GM21619 (cell line): ENCODE results near the gene ICE2.

Experiments
- ATAC-seq: cut with Tn5 transposase; IDR thresholded peaks from one replicate; pipeline ENCODE4 v1.9.1; 2021; ENCODE audit not compliant: unreplicated experiment

ICE2 gene

GRCh38 chr15:60457985-60458384 lies 21.0 kb downstream of the ICE2 start:
- ATAC-seq = no peak

GRCh38 chr15:60454824-60455223 lies 24.1 kb downstream of the ICE2 start:
- ATAC-seq = no peak

- no peak for ATAC-seq
Observed at GRCh38 chr15:60448668-60449360, 30.1 kb downstream of the ICE2 start.

- ATAC-seq = no peak
Observed at GRCh38 chr15:60444289-60444912, 34.5 kb downstream of the ICE2 start.

GRCh38 chr15:60442763-60443162 lies 36.2 kb downstream of the ICE2 start:
- no peak for ATAC-seq

- no peak for ATAC-seq
Observed at GRCh38 chr15:60442031-60442650, 36.8 kb downstream of the ICE2 start.

GRCh38 chr15:60441331-60441730 lies 37.6 kb downstream of the ICE2 start:
- ATAC-seq = no peak

GRCh38 chr15:60438646-60439045 lies 40.3 kb downstream of the ICE2 start:
- no peak for ATAC-seq

- no peak for ATAC-seq
Observed at GRCh38 chr15:60428935-60429334, 50.0 kb downstream of the ICE2 start.

- no peak for ATAC-seq
Observed at GRCh38 chr15:60426870-60427508, 52.0 kb downstream of the ICE2 start.

- ATAC-seq = no peak
Observed at GRCh38 chr15:60425461-60425860, 53.5 kb downstream of the ICE2 start.

- no peak for ATAC-seq
Observed at GRCh38 chr15:60424006-60424405, 54.9 kb downstream of the ICE2 start.

- ATAC-seq = no peak
Observed at GRCh38 chr15:60423537-60423936, 55.4 kb downstream of the ICE2 start.

GRCh38 chr15:60421544-60421943 lies 57.4 kb downstream of the ICE2 start:
- no peak for ATAC-seq

GRCh38 chr15:60420203-60420716 lies 58.7 kb downstream of the ICE2 start:
- no peak for ATAC-seq

GRCh38 chr15:60419753-60420152 lies 59.2 kb downstream of the ICE2 start:
- ATAC-seq = no peak

GRCh38 chr15:60418096-60418495 lies 60.8 kb downstream of the ICE2 start:
- no peak for ATAC-seq

- no peak for ATAC-seq
Observed at GRCh38 chr15:60417112-60417511, 61.8 kb downstream of the ICE2 start.

GRCh38 chr15:60416484-60416883 lies 62.5 kb downstream of the ICE2 start:
- ATAC-seq = no peak

GRCh38 chr15:60414016-60414682 lies 64.8 kb downstream of the ICE2 start:
- ATAC-seq = no peak

- ATAC-seq = no peak
Observed at GRCh38 chr15:60413231-60413824, 65.6 kb downstream of the ICE2 start.
